ENCODE measurements around the gene HPS1. TPM values are rescaled to one million over a fixed set of nuclear protein-coding genes. Genes with fewer than 3 reads are reported as not detected.

Gene HPS1
- total RNA-seq, 1 experiment from 2014 or later: 47.4 TPM

DNA sequence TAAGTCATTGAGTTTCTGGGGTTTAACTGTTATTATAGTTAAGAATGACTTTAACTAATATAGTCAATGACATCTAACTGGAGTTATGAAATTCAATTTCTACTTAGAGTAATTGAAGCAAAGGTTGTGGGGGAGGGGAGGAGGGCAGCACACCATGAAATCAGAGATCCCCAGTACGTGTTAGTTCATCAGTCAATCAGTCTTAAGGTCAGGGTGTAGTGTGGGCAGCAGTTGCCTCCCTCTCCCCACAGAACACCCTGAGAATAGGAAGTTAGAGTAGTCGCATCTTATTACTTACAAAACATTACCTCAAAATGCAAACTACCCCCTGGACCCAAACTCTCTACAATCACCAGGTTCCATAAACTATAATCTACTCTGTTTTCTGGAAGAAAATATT lies 7.0 kb upstream of the HPS1 start:
- Histone ChIP-seq H4K20me1 (ENCODE audit: control insufficient read depth, insufficient read depth, insufficient read length) (no peaks in the 10 kb centered on the region), H3K14ac (ENCODE audit: insufficient read depth, low read length) (no peak overlapping the region), H3K9ac (ENCODE audit: extremely low read depth, insufficient read length, low read length) (no peak overlapping the region), H2BK12ac (ENCODE audit: insufficient read length, low read depth, low read length) (no peak overlapping the region), H2BK20ac (ENCODE audit: low read depth, low read length, poor library complexity, severe bottlenecking) (no peak overlapping the region), H3K56ac (ENCODE audit: insufficient read length, low read depth, low read length) (no peak overlapping the region), H3K79me2 (ENCODE audit: insufficient read depth, low read length) (no peaks in the 10 kb centered on the region), H3K27me3 (ENCODE audit: insufficient read depth, low read length) (no peaks in the 10 kb centered on the region), H3K18ac (ENCODE audit: insufficient read length, low read depth, low read length) (no peak overlapping the region), H3T11ph (ENCODE audit: low read length) (no peak overlapping the region), H4K8ac (replicated peaks; ENCODE audit: insufficient read length, low read depth, low read length) (no peak overlapping the region), H2BK5ac (ENCODE audit: insufficient read length, low read length) (no peak overlapping the region), H2BK15ac (ENCODE audit: low read depth, low read length) (no peak overlapping the region), H3K23me2 (ENCODE audit: insufficient read length, low read depth, low read length, poor library complexity, severe bottlenecking) (no peaks in the 10 kb centered on the region), H2BK120ac (ENCODE audit: low read depth, low read length, poor library complexity, severe bottlenecking) (no peak overlapping the region), H4K91ac (ENCODE audit: insufficient read length, low read depth, low read length) (no peak overlapping the region), H3K4me2 (ENCODE audit: insufficient read depth, insufficient read length, low read length) (no peak overlapping the region), H4K5ac (ENCODE audit: insufficient read length, low read depth, low read length) (no peak overlapping the region), H2AK5ac (ENCODE audit: insufficient read length, low read length) (no peak overlapping the region), H3K4ac (ENCODE audit: low read depth, low read length) (no peak overlapping the region), H3K9me3 (ENCODE audit: control insufficient read depth, low read depth, low read length) (no peaks in the 10 kb centered on the region), H2AFZ (ENCODE audit: low read length) (no peak overlapping the region), H3K79me1 (ENCODE audit: insufficient read depth, low read depth, low read length, poor library complexity, severe bottlenecking) (no peaks in the 10 kb centered on the region), H3K4me1 (ENCODE audit: insufficient read depth, low read length) (no peaks in the 10 kb centered on the region; the same call in 1 of the 2 replicates), H3K27ac (ENCODE audit: insufficient read length, low read depth, low read length) (no peak overlapping the region), H3K23ac (ENCODE audit: insufficient read length, low read depth, low read length) (no peak overlapping the region)
- no peak for DNase-seq
- H3K9me3 Mint-ChIP-seq: peaks cover 0 to 2% of the 10 kb centered on the region in 2 experiments; a peak in 1 of 5 replicates
- H3K27me3 Mint-ChIP-seq (ENCODE audit: low read depth): peaks cover 6% of the 10 kb centered on the region; the same call in 1 of the 2 replicates
- H3K27ac Mint-ChIP-seq: no peak overlapping the region
- H3K4me1 Mint-ChIP-seq: peaks cover 43% of the 10 kb centered on the region in 2 experiments
- no CpG with 5 or more reads among the region's 2 CpGs for WGBS (ENCODE audit: extremely low coverage, insufficient read length, low lambda C conversion rate)
- H3K36me3 Mint-ChIP-seq (ENCODE audit: insufficient read depth in 1 of 3, low read depth in 3 of 3): peaks cover 0 to 2% (median 0%) of the 10 kb centered on the region in 3 experiments; a peak in 1 of 7 replicates
- no peak overlapping the region for H3K4me3 Mint-ChIP-seq
- TF ChIP-seq, protein P1, sequence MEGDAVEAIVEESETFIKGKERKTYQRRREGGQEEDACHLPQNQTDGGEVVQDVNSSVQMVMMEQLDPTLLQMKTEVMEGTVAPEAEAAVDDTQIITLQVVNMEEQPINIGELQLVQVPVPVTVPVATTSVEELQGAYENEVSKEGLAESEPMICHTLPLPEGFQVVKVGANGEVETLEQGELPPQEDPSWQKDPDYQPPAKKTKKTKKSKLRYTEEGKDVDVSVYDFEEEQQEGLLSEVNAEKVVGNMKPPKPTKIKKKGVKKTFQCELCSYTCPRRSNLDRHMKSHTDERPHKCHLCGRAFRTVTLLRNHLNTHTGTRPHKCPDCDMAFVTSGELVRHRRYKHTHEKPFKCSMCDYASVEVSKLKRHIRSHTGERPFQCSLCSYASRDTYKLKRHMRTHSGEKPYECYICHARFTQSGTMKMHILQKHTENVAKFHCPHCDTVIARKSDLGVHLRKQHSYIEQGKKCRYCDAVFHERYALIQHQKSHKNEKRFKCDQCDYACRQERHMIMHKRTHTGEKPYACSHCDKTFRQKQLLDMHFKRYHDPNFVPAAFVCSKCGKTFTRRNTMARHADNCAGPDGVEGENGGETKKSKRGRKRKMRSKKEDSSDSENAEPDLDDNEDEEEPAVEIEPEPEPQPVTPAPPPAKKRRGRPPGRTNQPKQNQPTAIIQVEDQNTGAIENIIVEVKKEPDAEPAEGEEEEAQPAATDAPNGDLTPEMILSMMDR (conservative IDR thresholded peaks at IDR 0.05): no peak
